Measurements from ENCODE around the gene PNPLA7. TPM values are rescaled to one million over a fixed set of nuclear protein-coding genes. Genes with fewer than 3 reads are reported as not detected.

Gene PNPLA7
- total and polyA plus RNA-seq, 2 of the 8 experiments (the other 6 are each of a cell fraction or from before 2014, with no cell fraction given): 0.35 to 0.47 TPM

DNA sequence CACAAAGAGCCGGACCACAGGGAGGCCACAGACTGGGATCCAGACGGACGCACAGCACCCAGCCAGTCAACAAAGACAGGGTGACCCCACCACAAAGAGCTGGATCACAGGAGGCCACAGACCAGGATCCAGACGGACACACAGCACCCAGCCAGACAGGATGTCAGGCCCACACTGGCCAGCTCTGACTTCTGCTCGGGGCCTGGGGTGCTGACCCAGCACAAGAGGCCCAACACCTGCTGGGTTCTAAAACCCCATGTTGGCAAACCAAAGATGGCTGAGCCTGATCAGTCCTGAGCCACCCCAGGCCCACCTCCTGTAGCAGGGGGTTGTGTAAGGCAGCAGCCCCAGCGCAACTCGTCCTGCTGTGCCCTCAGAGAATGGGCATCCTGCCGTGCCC is 33.8 kb upstream of the PNPLA7 start (continued):
- TF ChIP-seq, protein P1, sequence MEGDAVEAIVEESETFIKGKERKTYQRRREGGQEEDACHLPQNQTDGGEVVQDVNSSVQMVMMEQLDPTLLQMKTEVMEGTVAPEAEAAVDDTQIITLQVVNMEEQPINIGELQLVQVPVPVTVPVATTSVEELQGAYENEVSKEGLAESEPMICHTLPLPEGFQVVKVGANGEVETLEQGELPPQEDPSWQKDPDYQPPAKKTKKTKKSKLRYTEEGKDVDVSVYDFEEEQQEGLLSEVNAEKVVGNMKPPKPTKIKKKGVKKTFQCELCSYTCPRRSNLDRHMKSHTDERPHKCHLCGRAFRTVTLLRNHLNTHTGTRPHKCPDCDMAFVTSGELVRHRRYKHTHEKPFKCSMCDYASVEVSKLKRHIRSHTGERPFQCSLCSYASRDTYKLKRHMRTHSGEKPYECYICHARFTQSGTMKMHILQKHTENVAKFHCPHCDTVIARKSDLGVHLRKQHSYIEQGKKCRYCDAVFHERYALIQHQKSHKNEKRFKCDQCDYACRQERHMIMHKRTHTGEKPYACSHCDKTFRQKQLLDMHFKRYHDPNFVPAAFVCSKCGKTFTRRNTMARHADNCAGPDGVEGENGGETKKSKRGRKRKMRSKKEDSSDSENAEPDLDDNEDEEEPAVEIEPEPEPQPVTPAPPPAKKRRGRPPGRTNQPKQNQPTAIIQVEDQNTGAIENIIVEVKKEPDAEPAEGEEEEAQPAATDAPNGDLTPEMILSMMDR (IDR thresholded peaks at IDR 0.05; ENCODE audit: control extremely low read depth in 1 of 3, insufficient read depth in 1 of 3, low read depth in 1 of 3, low read length in 3 of 3): no peak
- TF ChIP-seq SIN3A (conservative IDR thresholded peaks at IDR 0.05 in 1 of 2, IDR thresholded peaks at IDR 0.05 in 1 of 2; ENCODE audit: low read depth in 1 of 2, low read length in 2 of 2) (no peak), EGR1 (IDR thresholded peaks at IDR 0.05; ENCODE audit: borderline replicate concordance, low read depth, low read length) (no peak), POLR2AphosphoS5 (IDR thresholded peaks at IDR 0.05; ENCODE audit: low read depth, low read length) (no peak; the same call in 1 of the 2 replicates), SP1 (IDR thresholded peaks at IDR 0.05; ENCODE audit: low read depth, low read length) (no peak), NRF1 (IDR thresholded peaks at IDR 0.05; ENCODE audit: low read depth, low read length) (no peak), SRF (IDR thresholded peaks at IDR 0.05; ENCODE audit: low read depth, low read length) (no peak), TCF12 (IDR thresholded peaks at IDR 0.05; ENCODE audit: low read depth, low read length) (no peak)

Measured in H1 (cell line).